ENCODE results near the gene HJURP. TPM values are rescaled to one million over a fixed set of nuclear protein-coding genes. Genes with fewer than 3 reads are reported as not detected.

The HJURP gene
- total RNA-seq, 4 donors from 2014 or later, result 13.0 TPM; not detected in 3

DNA sequence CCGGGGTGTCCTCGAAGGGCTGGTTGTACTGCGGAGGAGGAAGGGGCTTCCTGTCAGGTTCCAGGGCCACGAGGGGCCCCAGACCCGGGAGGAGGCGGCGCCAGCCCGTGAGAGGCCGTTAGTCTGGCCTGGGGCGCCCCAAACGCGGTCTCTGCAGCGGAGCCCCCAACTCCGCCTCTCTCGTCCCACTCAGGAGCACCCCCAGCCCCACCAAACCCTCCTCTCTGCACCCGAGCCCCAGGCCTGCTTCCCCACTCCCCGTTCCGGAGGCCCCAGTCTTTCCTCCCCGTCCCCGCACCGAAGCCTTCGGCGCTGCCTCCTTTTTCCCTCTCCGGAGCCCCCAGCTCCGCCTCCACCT, 473 bp downstream of the HJURP start:
- Histone ChIP-seq H3K4me3 (peak overlapping the region; percentile 62 to 64), H3K27me3 (no peaks in the 10 kb centered on the region), H3K36me3 (no peaks in the 10 kb centered on the region), H3K4me1 (peaks cover 0 to 7% of the 10 kb centered on the region in 2 donors), H3K9me3 (no peaks in the 10 kb centered on the region), H3K27ac (no peak overlapping the region)
- intact Hi-C loops (cut with DNase I; ENCODE audit: low total_unique reads), result no loop called here
- no peak for DNase-seq
- no peak for TF ChIP-seq POLR2A (IDR thresholded peaks at IDR 0.05)

DNA sequence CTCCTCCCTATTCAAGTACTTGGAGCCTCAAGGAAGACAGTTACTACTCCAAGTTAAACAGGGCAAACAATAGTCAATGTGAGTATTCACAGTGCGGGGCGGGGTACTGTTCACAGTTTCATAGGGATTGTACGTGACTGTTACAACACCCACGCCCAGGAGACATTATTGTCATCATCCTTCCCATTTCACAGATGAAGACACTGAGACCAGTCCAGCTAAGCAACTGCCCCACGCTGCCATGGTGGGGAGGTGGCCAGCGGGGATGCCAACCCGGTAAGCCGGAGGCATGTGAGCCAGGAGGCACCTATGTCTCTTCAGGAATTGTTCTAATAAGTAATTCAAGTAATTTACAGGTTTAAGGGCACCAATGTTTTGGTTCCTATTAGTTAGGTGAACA, 982 bp downstream of the HJURP start:
- Histone ChIP-seq H3K9me3 (no peaks in the 10 kb centered on the region), H3K27me3 (no peaks in the 10 kb centered on the region), H3K36me3 (no peaks in the 10 kb centered on the region), H3K4me1 (peaks cover 0 to 7% of the 10 kb centered on the region in 2 donors), H3K4me3 (no peak overlapping the region), H3K27ac (no peak overlapping the region)
- DNase-seq, result no peak
- TF ChIP-seq, protein P1, sequence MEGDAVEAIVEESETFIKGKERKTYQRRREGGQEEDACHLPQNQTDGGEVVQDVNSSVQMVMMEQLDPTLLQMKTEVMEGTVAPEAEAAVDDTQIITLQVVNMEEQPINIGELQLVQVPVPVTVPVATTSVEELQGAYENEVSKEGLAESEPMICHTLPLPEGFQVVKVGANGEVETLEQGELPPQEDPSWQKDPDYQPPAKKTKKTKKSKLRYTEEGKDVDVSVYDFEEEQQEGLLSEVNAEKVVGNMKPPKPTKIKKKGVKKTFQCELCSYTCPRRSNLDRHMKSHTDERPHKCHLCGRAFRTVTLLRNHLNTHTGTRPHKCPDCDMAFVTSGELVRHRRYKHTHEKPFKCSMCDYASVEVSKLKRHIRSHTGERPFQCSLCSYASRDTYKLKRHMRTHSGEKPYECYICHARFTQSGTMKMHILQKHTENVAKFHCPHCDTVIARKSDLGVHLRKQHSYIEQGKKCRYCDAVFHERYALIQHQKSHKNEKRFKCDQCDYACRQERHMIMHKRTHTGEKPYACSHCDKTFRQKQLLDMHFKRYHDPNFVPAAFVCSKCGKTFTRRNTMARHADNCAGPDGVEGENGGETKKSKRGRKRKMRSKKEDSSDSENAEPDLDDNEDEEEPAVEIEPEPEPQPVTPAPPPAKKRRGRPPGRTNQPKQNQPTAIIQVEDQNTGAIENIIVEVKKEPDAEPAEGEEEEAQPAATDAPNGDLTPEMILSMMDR (IDR thresholded peaks at IDR 0.05), result no peak
- no peak for TF ChIP-seq POLR2A (IDR thresholded peaks at IDR 0.05)
- intact Hi-C loops (cut with DNase I; ENCODE audit: low total_unique reads), result no loop called here

- no peaks in the 10 kb centered on the region for H3K9me3 ChIP-seq
- no peaks in the 10 kb centered on the region for H3K36me3 ChIP-seq
- no peak overlapping the region for H3K4me3 ChIP-seq
- H3K4me1 ChIP-seq, result peaks cover 0 to 7% of the 10 kb centered on the region in 2 donors
- DNase-seq, result no peak
- no peak overlapping the region for H3K27ac ChIP-seq
- TF ChIP-seq POLR2A (IDR thresholded peaks at IDR 0.05), result no peak
- TF ChIP-seq, protein P1 (IDR thresholded peaks at IDR 0.05), result no peak
- no peaks in the 10 kb centered on the region for H3K27me3 ChIP-seq
- intact Hi-C loops (cut with DNase I; ENCODE audit: low total_unique reads), result no loop called here
Observed at GRCh38 chr2:233852056-233852455, 2.3 kb downstream of the HJURP start.

DNA sequence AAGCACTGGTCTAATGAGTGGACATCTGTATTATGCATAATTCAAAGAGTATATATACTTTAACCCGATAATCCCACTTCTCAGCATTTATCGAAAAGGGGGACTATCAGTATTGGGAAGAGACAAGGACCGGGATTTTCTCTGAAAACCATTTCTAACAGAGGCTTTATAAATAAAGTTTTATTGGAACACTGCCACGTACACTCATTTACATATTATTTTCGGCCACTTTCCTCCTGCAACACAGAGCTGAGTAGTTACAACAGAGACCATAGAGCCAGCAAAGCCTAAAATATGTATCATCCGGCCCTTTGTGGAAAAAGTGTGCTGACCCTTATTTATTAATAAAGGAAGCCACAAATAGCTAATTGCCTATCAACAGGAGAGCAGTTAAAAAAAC, 3.2 kb downstream of the HJURP start:
- DNase-seq, result no peak
- H3K36me3 ChIP-seq, result no peaks in the 10 kb centered on the region
- no peak overlapping the region for H3K27ac ChIP-seq
- no peak for TF ChIP-seq POLR2A (IDR thresholded peaks at IDR 0.05)
- TF ChIP-seq, protein P1 (IDR thresholded peaks at IDR 0.05), result no peak
- H3K27me3 ChIP-seq, result no peaks in the 10 kb centered on the region
- H3K9me3 ChIP-seq, result no peaks in the 10 kb centered on the region
- intact Hi-C loops (cut with DNase I; ENCODE audit: low total_unique reads), result no loop called here
- no peak overlapping the region for H3K4me3 ChIP-seq
- H3K4me1 ChIP-seq, result peaks cover 0 to 7% of the 10 kb centered on the region in 2 donors

GRCh38 chr2:233850745-233851144, 3.6 kb downstream of the HJURP start:
- Histone ChIP-seq H3K27ac (no peak overlapping the region), H3K27me3 (no peaks in the 10 kb centered on the region), H3K36me3 (no peaks in the 10 kb centered on the region), H3K4me3 (no peak overlapping the region), H3K4me1 (peaks cover 0 to 7% of the 10 kb centered on the region in 2 donors), H3K9me3 (no peaks in the 10 kb centered on the region)
- TF ChIP-seq POLR2A (IDR thresholded peaks at IDR 0.05), result no peak
- TF ChIP-seq, protein P1 (IDR thresholded peaks at IDR 0.05), result no peak
- intact Hi-C loops (cut with DNase I; ENCODE audit: low total_unique reads), result no loop called here
- no peak for DNase-seq
